HG02759 (cell line): ENCODE results near the gene CMTM1.
"Not testable (repeated sequence)": the region's sequence is repeated elsewhere in the genome, so short reads cannot be mapped to it uniquely, and the experiment has no call there.

Experiments used
- ATAC-seq: cut with Tn5 transposase; IDR thresholded peaks from one replicate; pipeline ENCODE4 v1.9.1; 2021; ENCODE audit warnings: mild to moderate bottlenecking, moderate library complexity; ENCODE audit not compliant: unreplicated experiment

CMTM1 gene

GRCh38 chr16:66610111-66610820 lies 44.0 kb downstream of the CMTM1 start:
- ATAC-seq = no peak

GRCh38 chr16:66611911-66612310 lies 45.7 kb downstream of the CMTM1 start:
- ATAC-seq = not testable (repeated sequence)

- ATAC-seq = no peak
Measured at GRCh38 chr16:66612422-66612821, 46.2 kb downstream of the CMTM1 start.

GRCh38 chr16:66614161-66614802 lies 48.0 kb downstream of the CMTM1 start:
- ATAC-seq = no peak

GRCh38 chr16:66616169-66616568 lies 49.9 kb downstream of the CMTM1 start:
- no peak for ATAC-seq

- ATAC-seq = no peak
Measured at GRCh38 chr16:66616592-66616991, 50.4 kb downstream of the CMTM1 start.

GRCh38 chr16:66617010-66617434 lies 50.8 kb downstream of the CMTM1 start:
- no peak for ATAC-seq

- no peak for ATAC-seq
Measured at GRCh38 chr16:66617728-66618127, 51.5 kb downstream of the CMTM1 start.

GRCh38 chr16:66618588-66619375 lies 52.5 kb downstream of the CMTM1 start:
- ATAC-seq = no peak

- ATAC-seq = no peak
Measured at GRCh38 chr16:66619534-66620428, 53.5 kb downstream of the CMTM1 start.

- no peak for ATAC-seq
Measured at GRCh38 chr16:66620429-66620795, 54.2 kb downstream of the CMTM1 start.

- no peak for ATAC-seq
Measured at GRCh38 chr16:66621973-66622372, 55.7 kb downstream of the CMTM1 start.

GRCh38 chr16:66622863-66623262 lies 56.6 kb downstream of the CMTM1 start:
- ATAC-seq = no peak

- ATAC-seq = no peak
Measured at GRCh38 chr16:66623755-66624154, 57.5 kb downstream of the CMTM1 start.

- ATAC-seq = not testable (repeated sequence)
Measured at GRCh38 chr16:66627611-66628378, 61.6 kb downstream of the CMTM1 start.
